ENCODE results near the gene HOATZ.

The HOATZ gene

GRCh38 chr11:111548525-111548924 is 33.9 kb downstream of the HOATZ start:
- DNase-seq (ENCODE audit: low read depth in 2 of 2, low spot score in 1 of 2) = no peak

GRCh38 chr11:111549196-111549868 is 34.8 kb downstream of the HOATZ start:
- no peak for DNase-seq (ENCODE audit: low read depth in 2 of 2, low spot score in 1 of 2)

- DNase-seq (ENCODE audit: low read depth in 2 of 2, low spot score in 1 of 2) = no peak
Measured at GRCh38 chr11:111549869-111550203, 35.3 kb downstream of the HOATZ start.

GRCh38 chr11:111550258-111550657 is 35.7 kb downstream of the HOATZ start:
- DNase-seq (ENCODE audit: low read depth in 2 of 2, low spot score in 1 of 2) = no peak

GRCh38 chr11:111554532-111554931 is 40.0 kb downstream of the HOATZ start:
- no peak for DNase-seq (ENCODE audit: low read depth in 2 of 2, low spot score in 1 of 2)

- no peak for DNase-seq (ENCODE audit: low read depth in 2 of 2, low spot score in 1 of 2)
Measured at GRCh38 chr11:111555255-111555654, 40.7 kb downstream of the HOATZ start.

GRCh38 chr11:111557425-111558111 is 43.0 kb downstream of the HOATZ start:
- no peak for DNase-seq (ENCODE audit: low read depth in 2 of 2, low spot score in 1 of 2)

GRCh38 chr11:111559800-111560464 is 45.4 kb downstream of the HOATZ start:
- no peak for DNase-seq (ENCODE audit: low read depth in 2 of 2, low spot score in 1 of 2)

GRCh38 chr11:111560800-111561199 is 46.2 kb downstream of the HOATZ start:
- no peak for DNase-seq (ENCODE audit: low read depth in 2 of 2, low spot score in 1 of 2)

GRCh38 chr11:111561306-111561705 is 46.7 kb downstream of the HOATZ start:
- DNase-seq (ENCODE audit: low read depth in 2 of 2, low spot score in 1 of 2) = no peak

GRCh38 chr11:111561791-111562325 is 47.3 kb downstream of the HOATZ start:
- no peak for DNase-seq (ENCODE audit: low read depth in 2 of 2, low spot score in 1 of 2)

GRCh38 chr11:111562692-111563389 is 48.3 kb downstream of the HOATZ start:
- no peak for DNase-seq (ENCODE audit: low read depth in 2 of 2, low spot score in 1 of 2)

- DNase-seq (ENCODE audit: low read depth in 2 of 2, low spot score in 1 of 2) = peak; percentile 13 to 51
Measured at GRCh38 chr11:111565114-111565720, 50.6 kb downstream of the HOATZ start.

- DNase-seq (ENCODE audit: low read depth in 2 of 2, low spot score in 1 of 2) = no peak
Measured at GRCh38 chr11:111566324-111566723, 51.7 kb downstream of the HOATZ start.

GRCh38 chr11:111569476-111569875 is 54.9 kb downstream of the HOATZ start:
- no peak for DNase-seq (ENCODE audit: low read depth in 2 of 2, low spot score in 1 of 2)

GRCh38 chr11:111570796-111571195 is 56.2 kb downstream of the HOATZ start:
- DNase-seq (ENCODE audit: low read depth in 2 of 2, low spot score in 1 of 2) = no peak

- DNase-seq (ENCODE audit: low read depth in 2 of 2, low spot score in 1 of 2) = no peak
Measured at GRCh38 chr11:111571829-111572501, 57.4 kb downstream of the HOATZ start.

- no peak for DNase-seq (ENCODE audit: low read depth in 2 of 2, low spot score in 1 of 2)
Measured at GRCh38 chr11:111572581-111572980, 58.0 kb downstream of the HOATZ start.

GRCh38 chr11:111573821-111574249 is 59.3 kb downstream of the HOATZ start:
- no peak for DNase-seq (ENCODE audit: low read depth in 2 of 2, low spot score in 1 of 2)

GRCh38 chr11:111574373-111575225 is 60.0 kb downstream of the HOATZ start:
- no peak for DNase-seq (ENCODE audit: low read depth in 2 of 2, low spot score in 1 of 2)

Measured in stimulated activated CD8-positive, alpha-beta memory T cell treated with anti-CD3 and anti-CD28 coated beads, Interleukin-4, amount 100 ng/mL, for 4 hours (primary cell).